ENCODE data around the gene UGT2B7.
"Not testable (repeated sequence)": the region's sequence is repeated elsewhere in the genome, so short reads cannot be mapped to it uniquely, and the experiment has no call there.

UGT2B7 gene

DNA sequence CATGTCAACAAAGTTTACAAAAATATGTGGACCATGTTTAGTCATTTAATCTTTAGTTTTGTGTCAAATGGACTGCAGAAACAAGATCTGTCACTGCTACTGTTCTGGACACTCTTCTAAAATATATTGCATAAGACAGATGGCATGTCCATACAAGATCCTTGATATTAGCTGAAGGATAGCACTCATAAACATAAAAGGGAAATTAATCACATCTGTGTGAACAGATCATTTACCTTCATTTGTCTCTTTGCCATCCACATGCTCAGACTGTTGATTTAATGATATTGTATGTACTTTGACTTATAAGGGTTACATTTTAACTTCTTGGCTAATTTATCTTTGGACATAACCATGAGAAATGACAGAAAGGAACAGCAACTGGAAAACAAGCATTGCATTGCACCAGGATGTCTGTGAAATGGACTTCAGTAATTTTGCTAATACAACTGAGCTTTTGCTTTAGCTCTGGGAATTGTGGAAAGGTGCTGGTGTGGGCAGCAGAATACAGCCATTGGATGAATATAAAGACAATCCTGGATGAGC, at the start of gene UGT2B7:
TSS of gene UGT2B7 (plus strand) at position 364 of the 546 bp plus-strand sequence. CDS start at position 411, 47 bp downstream.
- H3K4me3 ChIP-seq (ENCODE audit: low read length in 2 of 2), result no peak within 1 kb of the TSS
- H3K9ac ChIP-seq (ENCODE audit: low read length in 2 of 2), result no peak within 1 kb of the TSS
- H3K36me3 ChIP-seq (ENCODE audit: control insufficient read depth in 2 of 2, insufficient read depth in 2 of 2, low read length in 2 of 2), result no peaks in the 10 kb centered on the region
- no peaks in the 10 kb centered on the region for H3K9me3 ChIP-seq (ENCODE audit: control insufficient read depth in 2 of 2, low read length in 2 of 2)
- H3K27me3 ChIP-seq (ENCODE audit: control insufficient read depth in 1 of 2, insufficient read depth in 2 of 2, low read length in 2 of 2), result no peaks in the 10 kb centered on the region
- no peak within 1 kb of the TSS for H3K27ac ChIP-seq (ENCODE audit: low read length)
- no peaks in the 10 kb centered on the region for H3K4me1 ChIP-seq (ENCODE audit: control insufficient read depth, insufficient read depth, low read length)

DNA sequence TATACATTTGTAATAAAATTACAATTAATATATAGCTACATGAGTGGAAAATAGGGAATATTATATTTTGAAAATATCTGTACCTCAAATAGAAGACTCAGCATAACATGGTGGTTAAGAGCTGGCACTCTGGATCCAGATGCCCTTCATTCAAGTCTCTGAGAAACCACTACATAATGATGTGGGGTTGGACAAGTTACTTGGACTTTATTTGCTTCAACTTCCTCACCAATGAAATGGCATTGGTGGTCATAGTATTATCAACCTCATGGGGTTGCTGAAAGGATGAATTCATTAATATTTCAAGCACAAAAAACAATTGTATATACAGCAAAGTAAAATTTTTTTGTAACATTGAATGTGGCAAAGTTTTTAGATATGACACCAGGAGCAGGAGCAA, 46.4 kb upstream of the UGT2B7 start:
- Histone ChIP-seq H3K36me3 (ENCODE audit: control insufficient read depth in 2 of 2, insufficient read depth in 2 of 2, low read length in 2 of 2) (no peaks in the 10 kb centered on the region), H3K9me3 (ENCODE audit: control insufficient read depth in 2 of 2, low read length in 2 of 2) (no peaks in the 10 kb centered on the region), H3K27me3 (ENCODE audit: control insufficient read depth in 1 of 2, insufficient read depth in 2 of 2, low read length in 2 of 2) (no peaks in the 10 kb centered on the region), H3K27ac (ENCODE audit: low read length) (no peak overlapping the region), H3K4me1 (ENCODE audit: control insufficient read depth, insufficient read depth, low read length) (no peaks in the 10 kb centered on the region), H3K4me3 (ENCODE audit: low read length in 2 of 2) (no peak overlapping the region), H3K9ac (ENCODE audit: low read length in 2 of 2) (no peak overlapping the region)

DNA sequence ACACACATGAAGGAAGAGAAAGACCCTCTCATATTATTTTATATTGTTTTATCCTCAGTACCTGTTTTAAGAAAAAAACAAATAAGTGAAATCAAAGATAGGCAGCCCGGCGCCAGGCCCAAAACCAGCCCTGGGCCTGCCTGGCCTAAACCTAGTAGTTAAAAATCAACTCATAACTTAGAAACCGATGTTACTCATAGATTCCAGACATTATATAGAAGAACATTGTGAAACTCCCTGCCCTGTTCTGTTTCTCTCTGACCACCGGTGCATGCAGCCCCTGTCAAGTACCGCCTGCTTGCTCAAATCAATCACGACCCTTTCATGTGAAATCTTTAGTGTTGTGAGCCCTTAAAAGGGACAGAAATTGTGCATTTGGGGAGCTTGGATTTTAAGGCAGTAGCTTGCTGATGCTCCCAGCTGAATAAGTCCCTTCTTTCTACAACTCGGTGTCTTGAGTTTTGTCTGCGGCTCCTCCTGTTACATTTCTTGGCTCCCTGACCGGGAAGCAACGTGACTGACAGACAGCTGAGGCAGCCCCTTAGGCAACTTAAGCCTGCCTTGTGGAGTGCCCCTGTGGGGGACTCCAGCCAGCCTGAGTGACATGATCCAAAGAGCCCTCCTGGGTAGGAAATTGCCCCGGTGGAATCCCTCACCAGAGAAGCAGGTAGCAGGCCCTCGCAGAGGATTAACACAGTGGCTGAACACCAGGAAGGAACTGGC, 45.3 kb upstream of the UGT2B7 start:
- not testable (repeated sequence) for H3K36me3 ChIP-seq (ENCODE audit: control insufficient read depth in 2 of 2, insufficient read depth in 2 of 2, low read length in 2 of 2); H3K4me3 ChIP-seq (ENCODE audit: low read length in 2 of 2); H3K9me3 ChIP-seq (ENCODE audit: control insufficient read depth in 2 of 2, low read length in 2 of 2); H3K27me3 ChIP-seq (ENCODE audit: control insufficient read depth in 1 of 2, insufficient read depth in 2 of 2, low read length in 2 of 2); H3K27ac ChIP-seq (ENCODE audit: low read length); H3K4me1 ChIP-seq (ENCODE audit: control insufficient read depth, insufficient read depth, low read length); H3K9ac ChIP-seq (ENCODE audit: low read length in 2 of 2)

- H3K4me3 ChIP-seq (ENCODE audit: low read length in 2 of 2), result no peak overlapping the region
- H3K4me1 ChIP-seq (ENCODE audit: control insufficient read depth, insufficient read depth, low read length), result no peaks in the 10 kb centered on the region
- no peaks in the 10 kb centered on the region for H3K27me3 ChIP-seq (ENCODE audit: control insufficient read depth in 1 of 2, insufficient read depth in 2 of 2, low read length in 2 of 2)
- H3K27ac ChIP-seq (ENCODE audit: low read length), result no peak overlapping the region
- H3K9me3 ChIP-seq (ENCODE audit: control insufficient read depth in 2 of 2, low read length in 2 of 2), result no peaks in the 10 kb centered on the region
- H3K36me3 ChIP-seq (ENCODE audit: control insufficient read depth in 2 of 2, insufficient read depth in 2 of 2, low read length in 2 of 2), result no peaks in the 10 kb centered on the region
- H3K9ac ChIP-seq (ENCODE audit: low read length in 2 of 2), result no peak overlapping the region
Measured at GRCh38 chr4:69051576-69051943, 44.7 kb upstream of the UGT2B7 start.

DNA sequence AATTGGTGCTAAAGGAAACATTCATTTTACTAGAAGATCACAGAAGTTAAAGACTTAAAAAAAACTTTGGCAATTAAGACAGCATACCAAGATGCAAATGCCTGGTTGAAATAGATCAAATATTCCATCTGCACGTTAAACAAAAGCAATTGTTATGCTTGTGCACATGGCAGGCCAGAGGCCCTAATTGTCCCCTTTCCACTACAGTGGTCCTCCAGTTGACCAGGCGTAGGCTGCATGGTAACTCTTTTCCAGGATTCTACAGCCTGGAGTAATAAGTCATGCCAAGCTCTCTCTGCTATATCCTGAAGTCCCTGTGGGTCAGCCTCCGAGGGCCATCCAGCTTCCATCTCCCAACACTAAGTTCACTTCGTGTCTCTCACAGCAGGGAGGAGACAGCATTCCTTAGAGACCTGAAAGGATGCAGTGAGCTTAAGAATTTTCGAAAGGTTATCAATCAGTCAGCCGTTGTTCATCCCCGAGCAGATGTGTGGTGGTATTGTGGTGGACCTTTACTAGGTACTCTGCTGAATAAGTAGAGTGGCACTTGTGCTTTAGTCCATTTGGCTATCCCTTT, 42.9 kb upstream of the UGT2B7 start:
- H3K9ac ChIP-seq (ENCODE audit: low read length in 2 of 2); H3K27ac ChIP-seq (ENCODE audit: low read length); H3K36me3 ChIP-seq (ENCODE audit: control insufficient read depth in 2 of 2, insufficient read depth in 2 of 2, low read length in 2 of 2); H3K4me1 ChIP-seq (ENCODE audit: control insufficient read depth, insufficient read depth, low read length); H3K4me3 ChIP-seq (ENCODE audit: low read length in 2 of 2); H3K27me3 ChIP-seq (ENCODE audit: control insufficient read depth in 1 of 2, insufficient read depth in 2 of 2, low read length in 2 of 2); H3K9me3 ChIP-seq (ENCODE audit: control insufficient read depth in 2 of 2, low read length in 2 of 2): not testable (repeated sequence)

DNA sequence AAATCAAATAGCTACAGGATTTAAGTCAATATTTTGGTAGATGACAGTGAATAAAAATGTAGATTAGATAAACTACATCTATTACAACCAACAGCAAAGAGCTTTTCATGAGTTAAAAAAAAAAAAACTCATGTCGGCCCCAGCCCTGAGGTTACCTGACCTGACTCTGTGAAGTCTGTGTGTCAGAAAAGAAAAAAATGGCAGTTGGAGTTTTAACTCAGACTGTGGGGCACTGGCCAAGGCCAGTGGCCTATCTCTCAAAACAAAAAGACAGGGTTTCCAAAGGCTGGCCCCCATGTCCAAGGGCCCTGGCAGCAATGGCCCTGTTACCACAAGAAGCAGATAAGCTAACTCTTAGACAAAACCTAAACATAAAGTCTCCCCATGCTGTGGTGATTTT, 42.2 kb upstream of the UGT2B7 start:
- not testable (repeated sequence) for H3K27ac ChIP-seq (ENCODE audit: low read length); H3K9ac ChIP-seq (ENCODE audit: low read length in 2 of 2); H3K4me3 ChIP-seq (ENCODE audit: low read length in 2 of 2)

GRCh38 chr4:69054578-69055200, 41.6 kb upstream of the UGT2B7 start:
- H3K36me3 ChIP-seq (ENCODE audit: control insufficient read depth in 2 of 2, insufficient read depth in 2 of 2, low read length in 2 of 2), result no peaks in the 10 kb centered on the region
- H3K9ac ChIP-seq (ENCODE audit: low read length in 2 of 2), result no peak overlapping the region
- H3K9me3 ChIP-seq (ENCODE audit: control insufficient read depth in 2 of 2, low read length in 2 of 2), result no peaks in the 10 kb centered on the region
- no peak overlapping the region for H3K4me3 ChIP-seq (ENCODE audit: low read length in 2 of 2)
- H3K27ac ChIP-seq (ENCODE audit: low read length), result no peak overlapping the region
- no peaks in the 10 kb centered on the region for H3K4me1 ChIP-seq (ENCODE audit: control insufficient read depth, insufficient read depth, low read length)
- no peaks in the 10 kb centered on the region for H3K27me3 ChIP-seq (ENCODE audit: control insufficient read depth in 1 of 2, insufficient read depth in 2 of 2, low read length in 2 of 2)

More for the DNA sequence above, 42.2 kb upstream of the UGT2B7 start:
- not testable (repeated sequence) for H3K9me3 ChIP-seq (ENCODE audit: control insufficient read depth in 2 of 2, low read length in 2 of 2); H3K27me3 ChIP-seq (ENCODE audit: control insufficient read depth in 1 of 2, insufficient read depth in 2 of 2, low read length in 2 of 2); H3K4me1 ChIP-seq (ENCODE audit: control insufficient read depth, insufficient read depth, low read length); H3K36me3 ChIP-seq (ENCODE audit: control insufficient read depth in 2 of 2, insufficient read depth in 2 of 2, low read length in 2 of 2)

GRCh38 chr4:69056150-69056549, 40.1 kb upstream of the UGT2B7 start:
- Histone ChIP-seq H3K36me3 (ENCODE audit: control insufficient read depth in 2 of 2, insufficient read depth in 2 of 2, low read length in 2 of 2) (no peaks in the 10 kb centered on the region), H3K27me3 (ENCODE audit: control insufficient read depth in 1 of 2, insufficient read depth in 2 of 2, low read length in 2 of 2) (no peaks in the 10 kb centered on the region), H3K4me1 (ENCODE audit: control insufficient read depth, insufficient read depth, low read length) (no peaks in the 10 kb centered on the region), H3K27ac (ENCODE audit: low read length) (no peak overlapping the region), H3K9ac (ENCODE audit: low read length in 2 of 2) (no peak overlapping the region), H3K4me3 (ENCODE audit: low read length in 2 of 2) (no peak overlapping the region), H3K9me3 (ENCODE audit: control insufficient read depth in 2 of 2, low read length in 2 of 2) (no peaks in the 10 kb centered on the region)

GRCh38 chr4:69056921-69057550, 39.2 kb upstream of the UGT2B7 start:
- H3K4me1 ChIP-seq (ENCODE audit: control insufficient read depth, insufficient read depth, low read length), result no peaks in the 10 kb centered on the region
- no peak overlapping the region for H3K9ac ChIP-seq (ENCODE audit: low read length in 2 of 2)
- H3K9me3 ChIP-seq (ENCODE audit: control insufficient read depth in 2 of 2, low read length in 2 of 2), result no peaks in the 10 kb centered on the region
- H3K4me3 ChIP-seq (ENCODE audit: low read length in 2 of 2), result no peak overlapping the region
- H3K27ac ChIP-seq (ENCODE audit: low read length), result no peak overlapping the region
- H3K27me3 ChIP-seq (ENCODE audit: control insufficient read depth in 1 of 2, insufficient read depth in 2 of 2, low read length in 2 of 2), result no peaks in the 10 kb centered on the region
- H3K36me3 ChIP-seq (ENCODE audit: control insufficient read depth in 2 of 2, insufficient read depth in 2 of 2, low read length in 2 of 2), result no peaks in the 10 kb centered on the region

DNA sequence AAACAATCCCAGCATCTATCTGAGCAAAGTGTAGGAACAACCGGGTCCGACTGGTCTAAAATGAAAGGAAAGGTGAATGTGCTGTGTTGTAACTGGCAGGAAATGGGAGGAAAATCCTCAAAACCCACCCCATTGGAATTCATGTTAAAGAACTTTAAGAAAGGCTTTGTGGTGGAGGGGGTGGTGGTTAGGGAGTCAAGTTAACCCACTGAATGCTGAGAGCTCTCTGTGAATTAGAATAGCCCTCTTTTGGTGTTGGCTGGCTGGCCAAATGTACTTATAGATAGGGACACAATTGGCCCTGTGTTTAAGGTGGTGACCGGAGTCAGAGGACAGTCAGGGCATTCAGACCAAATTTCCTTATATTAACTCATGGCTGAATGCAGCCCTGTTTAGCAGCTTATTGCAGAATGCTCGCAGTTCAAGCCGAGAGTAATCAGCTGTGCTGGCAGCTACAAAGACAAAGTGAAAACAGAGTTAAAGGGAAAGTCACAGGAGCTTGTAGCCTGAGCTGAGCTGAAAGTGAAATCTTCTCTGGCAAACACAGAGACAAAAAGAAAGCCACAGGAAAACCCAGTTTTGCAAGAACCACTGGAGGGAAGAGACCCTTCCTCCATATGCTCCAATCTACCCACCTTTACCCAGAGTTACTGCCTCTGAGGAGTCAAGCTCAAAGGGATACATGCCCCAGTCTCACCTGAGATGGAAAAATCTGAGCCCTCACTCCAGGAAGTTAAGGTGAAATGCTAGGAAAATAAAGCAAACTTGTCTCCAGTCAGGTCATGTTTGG, 38.5 kb upstream of the UGT2B7 start:
- no peak overlapping the region for H3K9ac ChIP-seq (ENCODE audit: low read length in 2 of 2)
- no peaks in the 10 kb centered on the region for H3K4me1 ChIP-seq (ENCODE audit: control insufficient read depth, insufficient read depth, low read length)
- H3K9me3 ChIP-seq (ENCODE audit: control insufficient read depth in 2 of 2, low read length in 2 of 2), result no peaks in the 10 kb centered on the region
- H3K27me3 ChIP-seq (ENCODE audit: control insufficient read depth in 1 of 2, insufficient read depth in 2 of 2, low read length in 2 of 2), result no peaks in the 10 kb centered on the region
- H3K4me3 ChIP-seq (ENCODE audit: low read length in 2 of 2), result no peak overlapping the region
- no peak overlapping the region for H3K27ac ChIP-seq (ENCODE audit: low read length)
- H3K36me3 ChIP-seq (ENCODE audit: control insufficient read depth in 2 of 2, insufficient read depth in 2 of 2, low read length in 2 of 2), result no peaks in the 10 kb centered on the region
